Measurements from ENCODE around the gene KLHL6.
"Not testable (repeated sequence)": the region's sequence is repeated elsewhere in the genome, so short reads cannot be mapped to it uniquely, and the experiment has no call there.

The KLHL6 gene

DNA sequence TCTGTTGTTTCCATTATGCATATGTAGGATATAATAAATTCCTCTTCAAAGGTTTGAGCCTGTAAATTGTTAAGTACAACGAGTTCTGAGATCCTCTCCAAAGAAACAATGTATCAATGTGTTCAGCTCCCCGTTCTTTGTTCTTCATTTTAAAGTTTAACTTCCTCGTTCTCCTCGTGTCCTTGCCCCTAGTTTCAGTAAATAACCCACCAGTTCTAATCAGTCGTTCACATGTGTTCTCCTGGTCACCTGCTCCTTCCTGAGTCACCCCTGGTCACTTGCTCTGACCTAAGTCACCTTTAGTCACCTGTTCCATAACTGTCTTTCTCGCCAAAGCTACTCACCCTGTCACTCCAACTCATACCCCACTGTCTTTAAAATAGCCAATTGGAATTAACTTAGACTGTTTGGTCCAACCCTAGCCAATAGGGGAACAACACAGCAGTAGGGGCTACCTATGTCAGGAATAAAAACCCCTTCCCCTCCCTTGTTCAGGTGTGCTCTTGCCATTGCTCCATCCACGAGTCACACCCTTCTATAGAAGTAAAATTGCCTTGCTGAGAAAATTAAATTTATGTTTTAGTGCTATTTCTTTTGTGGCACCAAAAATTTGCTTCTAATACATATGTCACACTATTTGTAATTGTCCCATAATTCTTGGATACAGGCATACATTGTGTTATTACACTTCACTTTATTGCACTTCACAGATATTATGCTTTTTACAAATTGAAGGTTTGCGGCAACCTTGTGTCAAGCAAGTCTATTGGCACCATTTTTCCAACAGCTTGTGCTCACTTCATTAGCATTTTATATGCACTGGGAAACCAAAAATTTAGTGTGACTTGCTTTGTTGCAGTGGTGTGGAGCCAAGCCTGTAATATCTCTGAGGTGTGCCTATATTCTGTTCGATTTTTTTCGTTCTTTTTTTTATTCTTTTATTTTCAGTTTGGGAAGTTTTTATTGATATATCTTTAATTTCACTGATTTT lies 111.8 kb downstream of the KLHL6 start:
- no peak for DNase-seq

GRCh38 chr3:183442994-183443393 lies 112.5 kb downstream of the KLHL6 start:
- DNase-seq, result no peak

DNA sequence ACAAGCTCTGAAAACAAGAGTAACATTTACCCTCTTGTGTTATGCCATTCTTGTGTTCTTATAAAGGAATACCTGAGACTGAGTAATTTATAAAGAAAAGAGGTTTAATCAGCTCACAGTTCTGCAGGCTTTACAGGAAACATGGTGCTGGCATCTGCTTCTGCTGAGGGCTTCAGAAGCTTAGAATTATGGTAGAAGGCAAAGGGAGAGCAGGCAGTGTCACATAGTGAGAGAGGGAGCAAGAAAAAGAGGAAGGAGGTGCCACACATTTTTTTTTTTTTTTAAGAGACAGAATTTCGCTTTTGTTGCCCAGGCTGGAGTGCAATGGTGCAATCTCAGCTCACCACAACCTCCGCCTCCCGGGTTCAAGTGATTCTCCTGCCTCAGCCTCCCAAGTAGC lies 115.0 kb downstream of the KLHL6 start:
- not testable (repeated sequence) for DNase-seq

DNA sequence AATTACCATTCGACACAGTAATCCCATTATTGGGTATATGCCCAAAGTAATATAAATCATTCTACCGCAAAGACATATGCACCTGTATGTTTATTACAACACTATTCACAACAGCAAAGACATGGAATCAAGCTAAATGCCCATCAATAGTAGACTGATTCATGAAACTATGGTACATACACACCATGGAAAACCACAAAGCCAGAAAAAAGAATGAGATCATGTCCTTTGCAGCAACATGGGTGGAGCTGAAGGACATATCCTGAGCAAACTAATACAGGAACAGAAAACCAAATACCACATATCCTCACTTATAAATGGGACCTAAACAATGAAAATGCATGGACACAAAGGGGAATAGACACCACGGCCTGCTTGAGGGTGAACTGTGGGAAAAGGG lies 116.0 kb downstream of the KLHL6 start:
- no peak for DNase-seq

- DNase-seq, result no peak
Measured at GRCh38 chr3:183438735-183439134, 116.8 kb downstream of the KLHL6 start.

GRCh38 chr3:183437666-183438564 lies 117.6 kb downstream of the KLHL6 start:
- DNase-seq, result no peak
